HG02610 (cell line): ENCODE data around the gene TASP1.
"Not testable (repeated sequence)": the region's sequence is repeated elsewhere in the genome, so short reads cannot be mapped to it uniquely, and the experiment has no call there.

Experiments
- ATAC-seq: cut with Tn5 transposase; IDR thresholded peaks from one replicate; pipeline ENCODE4 v1.9.1; 2021; ENCODE audit warnings: mild to moderate bottlenecking, moderate library complexity; ENCODE audit not compliant: unreplicated experiment

Gene TASP1, protein sequence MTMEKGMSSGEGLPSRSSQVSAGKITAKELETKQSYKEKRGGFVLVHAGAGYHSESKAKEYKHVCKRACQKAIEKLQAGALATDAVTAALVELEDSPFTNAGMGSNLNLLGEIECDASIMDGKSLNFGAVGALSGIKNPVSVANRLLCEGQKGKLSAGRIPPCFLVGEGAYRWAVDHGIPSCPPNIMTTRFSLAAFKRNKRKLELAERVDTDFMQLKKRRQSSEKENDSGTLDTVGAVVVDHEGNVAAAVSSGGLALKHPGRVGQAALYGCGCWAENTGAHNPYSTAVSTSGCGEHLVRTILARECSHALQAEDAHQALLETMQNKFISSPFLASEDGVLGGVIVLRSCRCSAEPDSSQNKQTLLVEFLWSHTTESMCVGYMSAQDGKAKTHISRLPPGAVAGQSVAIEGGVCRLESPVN

DNA sequence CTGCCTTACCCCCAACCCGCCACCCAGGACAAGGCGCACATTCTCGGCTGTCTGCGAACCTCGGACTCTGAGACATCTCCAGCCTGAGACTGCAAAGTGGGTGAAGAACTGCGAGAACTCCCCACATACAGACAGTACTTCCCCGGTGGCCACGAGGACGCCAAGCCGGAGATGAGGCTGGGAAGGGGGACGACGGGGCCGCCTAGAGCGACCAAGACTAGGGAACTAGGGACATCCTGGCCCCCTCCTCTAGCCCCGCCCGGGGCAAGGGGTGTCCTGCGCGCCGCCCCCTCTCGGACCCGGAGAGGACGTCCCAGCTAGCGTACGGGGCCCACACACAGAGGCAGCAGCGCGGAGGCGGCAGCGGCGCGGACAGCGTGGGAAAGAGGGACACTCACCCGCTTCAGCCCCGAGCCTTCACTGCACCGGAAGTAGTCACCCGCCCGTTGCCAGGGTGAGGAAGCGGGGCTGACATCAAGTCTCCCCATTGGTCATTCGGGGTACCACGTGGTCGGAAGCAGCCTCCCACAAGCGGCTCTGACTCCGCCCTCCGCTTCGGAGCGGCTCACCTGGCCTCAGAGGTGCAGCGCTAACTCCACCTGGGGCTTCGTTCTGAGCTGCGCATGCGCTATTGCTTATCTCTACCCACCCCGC lies at the start of gene TASP1:
Gene TASP1, minus strand, starts transcription at position 437 of the 654 bp plus-strand sequence. CDS start 8,854 bp downstream, outside the sequence.
- peak; percentile 100 for ATAC-seq

GRCh38 chr20:13687815-13688214 lies 49.1 kb upstream of the TASP1 start:
- ATAC-seq, result no peak

- no peak for ATAC-seq
These were observed 46.9 kb upstream of the TASP1 start for GRCh38 chr20:13685623-13686022.

DNA sequence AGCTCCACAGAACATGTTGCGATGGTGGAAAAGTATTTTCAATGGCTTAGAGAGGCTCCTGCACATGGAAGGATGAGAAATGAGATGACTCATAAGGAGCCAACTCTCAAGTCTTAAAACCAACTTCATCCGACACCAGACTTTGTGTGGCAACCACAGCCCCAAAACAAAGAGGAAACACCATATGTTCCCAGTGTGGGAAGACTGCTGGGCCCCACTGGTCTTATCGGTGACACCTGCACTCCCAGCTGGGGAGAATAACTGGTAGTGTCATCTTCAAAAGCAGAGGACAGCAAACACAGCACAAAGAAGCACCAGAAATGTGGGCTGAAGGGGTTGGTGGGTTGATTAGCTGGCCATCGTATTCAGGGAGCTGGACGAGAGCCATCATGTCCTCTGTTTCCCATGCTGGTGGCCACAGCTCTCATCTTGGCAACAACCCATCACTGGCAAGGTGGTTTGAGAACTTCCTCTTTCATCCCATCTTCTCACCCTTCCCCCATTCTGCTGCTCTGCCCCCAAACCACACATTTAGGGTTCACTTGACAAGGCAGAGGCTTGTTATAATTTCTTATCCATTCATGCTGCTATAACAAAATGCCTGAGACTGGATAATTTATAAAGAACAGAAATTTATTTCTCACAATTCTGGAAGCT lies 46.0 kb upstream of the TASP1 start:
- ATAC-seq, result peak; percentile 66

GRCh38 chr20:13683833-13684232 lies 45.1 kb upstream of the TASP1 start:
- no peak for ATAC-seq

GRCh38 chr20:13681248-13682125 lies 42.8 kb upstream of the TASP1 start:
- peak; percentile 84 for ATAC-seq

DNA sequence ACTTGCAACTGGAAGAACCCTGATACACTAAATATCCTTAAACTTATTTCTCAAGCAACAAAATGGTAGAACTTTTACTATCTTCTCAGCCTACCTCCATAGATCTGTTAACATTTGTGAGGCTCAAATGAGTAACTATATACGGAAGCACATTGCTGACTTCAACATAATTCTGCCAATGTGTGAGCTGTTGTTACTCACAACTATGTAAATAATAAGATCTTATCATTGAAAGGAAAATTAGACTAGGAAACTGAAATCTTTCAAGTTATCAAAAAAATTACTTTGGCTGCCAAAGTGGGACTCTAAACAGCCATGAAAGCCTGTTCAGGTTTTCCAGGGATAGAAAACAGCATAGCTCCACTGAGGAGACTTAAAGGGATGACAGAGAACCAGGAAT lies 40.2 kb upstream of the TASP1 start:
- ATAC-seq, result no peak

- ATAC-seq, result no peak
These were observed 38.5 kb upstream of the TASP1 start for GRCh38 chr20:13677241-13677640.

DNA sequence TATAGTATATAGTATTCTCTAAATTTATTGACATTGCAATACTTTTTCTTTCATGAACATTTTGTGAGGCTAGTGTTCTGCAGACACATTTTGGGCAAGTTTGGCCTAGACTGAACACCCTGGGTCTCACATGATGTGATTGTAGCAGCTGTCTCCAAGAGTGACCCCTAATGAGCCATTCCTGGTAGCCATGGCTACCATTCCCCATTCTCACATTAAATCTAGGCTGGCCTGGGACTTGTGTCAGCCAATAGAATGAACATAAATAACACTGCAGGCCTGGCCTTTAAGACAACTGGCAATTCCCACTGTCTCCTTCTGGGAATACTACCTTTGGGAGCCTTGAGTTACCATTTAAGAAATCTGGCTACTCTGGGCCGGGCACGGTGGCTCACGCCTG lies 38.0 kb upstream of the TASP1 start:
- ATAC-seq, result no peak

GRCh38 chr20:13672690-13673089 lies 34.0 kb upstream of the TASP1 start:
- ATAC-seq, result no peak

GRCh38 chr20:13671916-13672378 lies 33.2 kb upstream of the TASP1 start:
- no peak for ATAC-seq

DNA sequence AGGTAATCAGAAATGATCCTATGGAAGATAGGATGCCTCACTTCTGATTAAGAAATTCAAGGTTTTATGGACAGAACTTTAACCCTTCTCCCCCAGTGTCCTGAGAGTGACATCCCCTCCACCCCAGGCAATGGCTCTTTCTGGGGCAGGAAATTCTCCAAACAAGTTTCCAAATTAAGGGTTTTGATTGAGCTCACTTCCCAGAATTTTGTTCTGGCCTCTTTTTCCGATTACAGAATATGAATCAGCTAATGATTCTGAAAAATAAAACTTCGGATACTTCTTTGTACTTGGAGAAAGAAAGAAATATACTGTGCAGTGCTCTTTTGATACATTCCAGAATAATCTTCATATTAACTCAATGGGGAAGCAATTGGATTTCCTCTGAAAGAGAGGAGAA lies 32.8 kb upstream of the TASP1 start:
- ATAC-seq, result no peak

GRCh38 chr20:13670160-13670559 lies 31.4 kb upstream of the TASP1 start:
- ATAC-seq, result no peak

DNA sequence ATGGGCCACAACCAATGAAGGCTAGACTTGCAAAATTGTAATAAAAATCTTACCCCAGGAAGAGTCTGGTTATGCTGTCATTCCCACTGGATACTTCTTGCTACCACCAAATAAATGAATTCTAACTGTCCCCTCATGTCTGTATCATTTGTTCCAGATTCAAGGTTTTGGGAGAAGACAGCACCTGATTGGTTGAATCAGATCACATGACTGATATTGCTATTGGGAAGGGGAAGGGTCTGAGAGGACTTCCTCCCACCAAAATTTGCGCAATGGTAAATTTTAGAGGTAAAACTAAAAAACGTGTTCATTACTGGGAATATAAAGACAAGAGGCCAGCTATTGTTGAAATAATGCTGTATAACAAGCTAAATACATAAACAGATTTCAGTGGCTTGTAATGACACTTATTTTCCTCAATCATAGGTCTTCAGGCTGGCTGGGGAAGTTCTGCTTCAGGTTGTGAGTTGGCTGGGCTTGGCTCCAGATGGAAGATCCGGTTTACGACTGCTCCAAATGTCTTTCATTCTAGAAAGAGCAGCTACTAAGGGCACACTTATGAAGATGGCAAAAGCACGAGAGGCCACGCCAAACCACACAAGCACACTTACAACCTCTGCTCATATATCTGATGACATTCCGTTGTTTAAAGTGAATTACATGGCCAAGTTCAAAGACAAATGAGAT lies 27.1 kb upstream of the TASP1 start:
- ATAC-seq, result no peak

- no peak for ATAC-seq
These were observed 22.4 kb upstream of the TASP1 start for GRCh38 chr20:13661070-13661685.

GRCh38 chr20:13659288-13659687 lies 20.6 kb upstream of the TASP1 start:
- ATAC-seq, result peak; percentile 86

DNA sequence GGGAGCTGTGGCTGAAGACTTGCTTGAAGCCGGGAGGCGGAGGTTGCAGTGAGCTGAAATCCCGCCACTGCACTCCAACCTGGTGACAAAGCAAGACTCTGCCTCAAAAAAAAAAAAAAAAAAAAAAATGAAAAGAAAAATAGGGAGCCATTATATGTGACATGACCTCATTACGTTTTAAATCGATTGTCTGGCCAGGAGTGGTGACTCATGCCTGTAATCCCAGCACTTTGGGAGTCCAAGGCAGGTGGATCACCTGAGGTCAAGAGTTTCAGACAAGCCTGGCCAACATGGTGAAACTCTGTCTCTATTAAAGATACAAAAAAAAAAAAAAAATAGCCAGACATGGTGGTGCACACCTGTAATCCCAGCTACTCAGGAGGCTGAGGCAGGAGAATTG lies 19.3 kb upstream of the TASP1 start:
- ATAC-seq, result not testable (repeated sequence)

DNA sequence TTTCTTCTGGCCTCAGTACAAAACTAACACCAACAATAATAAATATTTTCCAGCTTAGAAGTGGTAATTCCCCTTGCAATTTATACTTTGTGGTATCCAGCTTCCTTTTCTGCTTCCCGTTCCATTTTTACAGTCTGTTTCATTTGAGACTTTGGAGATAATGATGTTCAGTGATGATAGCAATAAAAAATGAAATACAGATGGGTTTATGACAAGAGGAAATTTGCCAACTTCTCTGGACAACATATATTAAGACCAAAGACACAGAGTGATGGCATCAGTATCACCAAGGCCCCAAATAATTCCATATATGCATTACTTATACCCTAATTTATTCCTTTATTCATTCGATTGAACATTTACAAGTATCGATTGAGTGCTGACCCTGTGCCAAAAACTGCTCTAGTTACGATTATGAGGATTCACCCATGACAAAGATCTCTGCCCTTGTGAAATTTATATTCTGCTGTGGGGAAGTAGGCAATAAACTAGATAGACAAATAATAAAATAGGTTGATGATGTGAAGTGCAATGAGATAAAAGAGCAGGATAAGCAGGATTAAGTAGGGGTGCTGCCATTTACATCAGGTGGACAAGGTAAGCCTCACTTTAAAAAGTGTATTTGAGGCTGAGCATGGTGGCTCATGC lies 18.1 kb upstream of the TASP1 start:
- no peak for ATAC-seq

DNA sequence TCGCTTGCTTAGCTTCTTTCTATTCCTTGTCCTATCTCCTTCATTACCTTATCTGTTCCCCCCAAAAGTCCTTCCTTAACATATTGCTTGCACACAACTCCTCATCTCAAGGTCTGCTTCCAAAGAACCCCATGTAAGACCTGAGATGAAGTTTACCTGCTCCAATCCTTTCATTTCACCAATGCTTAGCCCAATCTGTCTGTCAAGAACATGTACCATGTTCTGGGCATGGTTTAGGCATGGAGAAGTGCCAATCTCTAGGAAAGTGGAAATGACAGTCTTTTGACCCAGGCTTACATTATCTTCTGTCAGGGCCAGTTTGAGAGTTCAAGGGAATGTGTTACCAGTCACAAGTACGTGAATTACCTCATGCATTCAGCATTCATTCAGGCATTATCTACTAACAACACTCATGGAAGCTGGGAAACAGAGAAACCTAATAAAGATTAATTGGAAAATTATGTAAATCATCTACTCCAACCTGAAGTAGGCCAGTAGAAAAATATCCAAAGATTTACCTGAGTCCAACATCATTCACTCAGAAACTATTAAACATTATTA lies 15.8 kb upstream of the TASP1 start:
- no peak for ATAC-seq
